Urinary bladder (tissue), 4 donors: Measurements from ENCODE around the gene MYCN. TPM values are rescaled to one million over a fixed set of nuclear protein-coding genes. Genes with fewer than 3 reads are reported as not detected.
"Not testable (repeated sequence)": the region's sequence is repeated elsewhere in the genome, so short reads cannot be mapped to it uniquely, and the experiment has no call there.

Source experiments
- DNase-seq: peaks from one replicate; pipeline ENCODE4 v3.0.0-alpha.2; 2015; ENCODE audit errors: extremely low spot score
- H3K27ac ChIP-seq: one replicate; pipeline ENCODE4 v1.5.1; 2013; ENCODE audit warnings: low read depth, mild to moderate bottlenecking, moderate library complexity
- H3K36me3 ChIP-seq: one replicate; pipeline ENCODE4 v1.6.1; 2013; ENCODE audit warnings: mild to moderate bottlenecking, moderate library complexity; ENCODE audit not compliant: insufficient read depth
- H3K4me1 ChIP-seq: one replicate; pipeline ENCODE4 v1.6.1; 2013; ENCODE audit warnings: mild to moderate bottlenecking, moderate library complexity; ENCODE audit not compliant: insufficient read depth
- H3K4me3 ChIP-seq: one replicate; pipeline ENCODE4 v1.5.1; 2013; ENCODE audit warnings: low read depth, low read length
- WGBS: extraction: QIAGEN DNeasy Blood & Tissue Kit; methylation state at CpG from one replicate; pipeline ENCODE4 v1.1.7; 2013; 5-methylcytosine and 5-hydroxymethylcytosine counted together
- polyA plus RNA-seq: library from polyadenylated mRNA; stranded (reverse); fragments of 200-250 nt; gene quantifications from one replicate; pipeline ENCODE4 v1.2.3, GENCODE V29; 2013
- total RNA-seq: library from RNA; depleted of rRNA; stranded (reverse); fragments of >200 nt; gene quantifications from one replicate; pipeline ENCODE4 v1.2.3, GENCODE V29; 2014
- donor health status: healthy with polysubstance abuse.
- donor health status: healthy.

The MYCN gene
- total and polyA plus RNA-seq, 2 donors, result 0.35 to 3.3 TPM

- no peak for DNase-seq
- no peaks in the 10 kb centered on the region for H3K4me1 ChIP-seq
- H3K36me3 ChIP-seq, result no peaks in the 10 kb centered on the region
Observed at GRCh38 chr2:15949551-15949950, 9.2 kb downstream of the MYCN start.

GRCh38 chr2:15950088-15950952, 10.0 kb downstream of the MYCN start:
- no peak overlapping the region for H3K27ac ChIP-seq
- H3K36me3 ChIP-seq, result no peaks in the 10 kb centered on the region
- no peak for DNase-seq
- no peak overlapping the region for H3K4me3 ChIP-seq
- WGBS, result 80% methylated on average over 5 of the region's 5 CpGs
- H3K4me1 ChIP-seq, result no peaks in the 10 kb centered on the region

More at GRCh38 chr2:15949551-15949950, 9.2 kb downstream of the MYCN start:
- WGBS, result 91% methylated on average over 5 of the region's 5 CpGs
- no peak overlapping the region for H3K4me3 ChIP-seq
- no peak overlapping the region for H3K27ac ChIP-seq

GRCh38 chr2:15951936-15952335, 11.6 kb downstream of the MYCN start:
- DNase-seq, H3K4me3 ChIP-seq, H3K4me1 ChIP-seq, H3K36me3 ChIP-seq, H3K27ac ChIP-seq: not testable (repeated sequence)
- 97% methylated on average over 11 of the region's 11 CpGs for WGBS

GRCh38 chr2:15952451-15953146, 12.2 kb downstream of the MYCN start:
- H3K36me3 ChIP-seq, result no peaks in the 10 kb centered on the region
- 92% methylated on average over 10 of the region's 10 CpGs for WGBS

GRCh38 chr2:15953147-15953630, 12.8 kb downstream of the MYCN start:
- H3K36me3 ChIP-seq, result no peaks in the 10 kb centered on the region
- no peaks in the 10 kb centered on the region for H3K4me1 ChIP-seq
- WGBS, result 78% methylated on average over 6 of the region's 6 CpGs
- no peak overlapping the region for H3K27ac ChIP-seq
- H3K4me3 ChIP-seq, result no peak overlapping the region
- DNase-seq, result no peak

More at GRCh38 chr2:15952451-15953146, 12.2 kb downstream of the MYCN start:
- DNase-seq, result no peak
- no peaks in the 10 kb centered on the region for H3K4me1 ChIP-seq
- H3K27ac ChIP-seq, result no peak overlapping the region
- H3K4me3 ChIP-seq, result no peak overlapping the region

- WGBS, result 85% methylated on average over 6 of the region's 6 CpGs
- DNase-seq, result no peak
- H3K36me3 ChIP-seq, result no peaks in the 10 kb centered on the region
- H3K4me1 ChIP-seq, result no peaks in the 10 kb centered on the region
- H3K4me3 ChIP-seq, result no peak overlapping the region
- H3K27ac ChIP-seq, result no peak overlapping the region
Observed at GRCh38 chr2:15953891-15954680, 13.7 kb downstream of the MYCN start.

- H3K4me1 ChIP-seq, result no peaks in the 10 kb centered on the region
- 95% methylated on average over 8 of the region's 8 CpGs for WGBS
- no peak overlapping the region for H3K4me3 ChIP-seq
- H3K36me3 ChIP-seq, result no peaks in the 10 kb centered on the region
- H3K27ac ChIP-seq, result no peak overlapping the region
- DNase-seq, result no peak
Observed at GRCh38 chr2:15954761-15955160, 14.4 kb downstream of the MYCN start.

GRCh38 chr2:15955232-15955988, 15.1 kb downstream of the MYCN start:
- H3K36me3 ChIP-seq, result no peaks in the 10 kb centered on the region
- WGBS, result 92% methylated on average over 7 of the region's 7 CpGs
- no peak for DNase-seq
- no peaks in the 10 kb centered on the region for H3K4me1 ChIP-seq
- H3K27ac ChIP-seq, result no peak overlapping the region
- H3K4me3 ChIP-seq, result no peak overlapping the region

GRCh38 chr2:15956230-15956629, 15.9 kb downstream of the MYCN start:
- no peak overlapping the region for H3K27ac ChIP-seq
- H3K36me3 ChIP-seq, result no peaks in the 10 kb centered on the region
- no peaks in the 10 kb centered on the region for H3K4me1 ChIP-seq
- DNase-seq, result no peak
- 86% methylated on average over 9 of the region's 9 CpGs for WGBS
- H3K4me3 ChIP-seq, result no peak overlapping the region

- Histone ChIP-seq H3K27ac (no peak overlapping the region), H3K36me3 (no peaks in the 10 kb centered on the region), H3K4me1 (no peaks in the 10 kb centered on the region), H3K4me3 (no peak overlapping the region)
- WGBS, result 95% methylated on average over 16 of the region's 16 CpGs
- no peak for DNase-seq
Observed at GRCh38 chr2:15956751-15957736, 16.7 kb downstream of the MYCN start.

GRCh38 chr2:15957881-15958713, 17.7 kb downstream of the MYCN start:
- WGBS, result 84% methylated on average over 11 of the region's 11 CpGs

More at GRCh38 chr2:15957881-15958713, 17.7 kb downstream of the MYCN start:
- H3K4me1 ChIP-seq, result no peaks in the 10 kb centered on the region
- no peak overlapping the region for H3K4me3 ChIP-seq
- H3K36me3 ChIP-seq, result no peaks in the 10 kb centered on the region
- H3K27ac ChIP-seq, result no peak overlapping the region
- DNase-seq, result no peak
